GM10847 (cell line): ENCODE results near the gene HIVEP3.

Source experiments
- POLR2A ChIP-seq: IDR thresholded peaks from 2 replicates; pipeline ENCODE4 v1.6.1; 2011; ENCODE audit not compliant: insufficient read length; ENCODE audit errors: extremely low read depth

The HIVEP3 gene

GRCh38 chr1:41807390-41807789, 111.3 kb downstream of the HIVEP3 start:
- no peak for TF ChIP-seq POLR2A

GRCh38 chr1:41806472-41807155, 112.1 kb downstream of the HIVEP3 start:
- TF ChIP-seq POLR2A, result no peak

GRCh38 chr1:41805771-41806471, 112.8 kb downstream of the HIVEP3 start:
- no peak for TF ChIP-seq POLR2A

GRCh38 chr1:41804176-41804575, 114.5 kb downstream of the HIVEP3 start:
- TF ChIP-seq POLR2A, result no peak

- no peak for TF ChIP-seq POLR2A
Measured at GRCh38 chr1:41803656-41804055, 115.1 kb downstream of the HIVEP3 start.

- no peak for TF ChIP-seq POLR2A
Measured at GRCh38 chr1:41802532-41803501, 115.9 kb downstream of the HIVEP3 start.

- TF ChIP-seq POLR2A, result no peak
Measured at GRCh38 chr1:41800311-41800829, 118.4 kb downstream of the HIVEP3 start.

GRCh38 chr1:41799723-41800122, 119.0 kb downstream of the HIVEP3 start:
- TF ChIP-seq POLR2A, result no peak

GRCh38 chr1:41799205-41799604, 119.5 kb downstream of the HIVEP3 start:
- TF ChIP-seq POLR2A, result no peak

- TF ChIP-seq POLR2A, result no peak
Measured at GRCh38 chr1:41795205-41795762, 123.4 kb downstream of the HIVEP3 start.

- TF ChIP-seq POLR2A, result no peak
Measured at GRCh38 chr1:41794031-41794430, 124.7 kb downstream of the HIVEP3 start.

GRCh38 chr1:41792485-41792770, 126.3 kb downstream of the HIVEP3 start:
- no peak for TF ChIP-seq POLR2A

GRCh38 chr1:41791667-41792484, 126.8 kb downstream of the HIVEP3 start:
- TF ChIP-seq POLR2A, result no peak

GRCh38 chr1:41790351-41790750, 128.4 kb downstream of the HIVEP3 start:
- TF ChIP-seq POLR2A, result no peak
